ENCODE measurements around the gene CDH20. TPM values are rescaled to one million over a fixed set of nuclear protein-coding genes. Genes with fewer than 3 reads are reported as not detected.

CDH20 gene
- total and polyA plus RNA-seq, 2 of the 13 experiments (the other 11 are each of a cell fraction or from before 2014, with no cell fraction given) = not detected

DNA sequence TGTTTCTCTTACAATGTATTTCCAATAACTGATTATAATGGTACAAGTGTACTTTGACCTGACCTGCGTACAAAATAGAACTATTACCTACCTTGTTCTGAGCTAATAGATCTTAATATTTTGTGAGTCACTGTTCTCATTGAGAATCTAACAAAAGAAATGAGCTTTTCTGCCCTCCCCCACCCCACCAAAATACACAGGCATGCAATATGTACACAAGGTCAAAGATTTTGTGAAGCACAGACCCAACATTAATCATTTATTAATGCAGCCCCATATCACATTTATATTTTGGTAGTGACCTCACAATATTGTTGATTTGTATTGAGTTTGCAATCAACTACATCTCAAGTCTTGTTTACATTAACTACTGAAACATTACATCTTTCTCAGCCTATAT, 86.5 kb downstream of the CDH20 start:
- H3K9me3 ChIP-seq (ENCODE audit: low read length) = no peaks in the 10 kb centered on the region
- BruUV-seq (replicated peaks) = no TSS peak
- H3K9ac ChIP-seq (ENCODE audit: insufficient read depth, low read depth, low read length) = no peak overlapping the region
- H3K4me3 ChIP-seq (replicated peaks in 1 of 3; ENCODE audit: insufficient read depth in 1 of 3, low read depth in 2 of 3, low read length in 3 of 3) = no peak overlapping the region
- no peaks in the 10 kb centered on the region for H3K4me1 ChIP-seq (ENCODE audit: insufficient read depth, low read length)
- WGBS (ENCODE audit: low lambda C conversion rate) = 2% methylated on average over 1 of the region's 1 CpG
- DNase-seq (ENCODE audit: low spot score) = no peak
- H3K36me3 ChIP-seq (replicated peaks in 1 of 2; ENCODE audit: control insufficient read depth in 1 of 2, insufficient read depth in 2 of 2, low read length in 2 of 2) = no peaks in the 10 kb centered on the region
- ATAC-seq = no peak
- in situ Hi-C loops (cut with HindIII; ENCODE audit: extremely low pct_ligation_motif_present, low pct_unique_long_range_greater_than_20kb) (no loop called here), intact Hi-C loops (cut with micrococcal nuclease; ENCODE audit: unreplicated experiment) (loop anchor here (10.0 kb wide), 1 partner anchor 645 kb away; no protein-coding TSS in a partner anchor)
- H2AFZ ChIP-seq (ENCODE audit: low read length) = no peak overlapping the region
- TF ChIP-seq NCOR1 (IDR thresholded peaks at IDR 0.05; ENCODE audit: borderline replicate concordance, low read length) = no peak
- TF ChIP-seq ZBTB3 (CRISPR knock-in tag; IDR thresholded peaks at IDR 0.05; ENCODE audit: borderline replicate concordance, low read depth) = no peak
- TF ChIP-seq CHCHD3 (CRISPR knock-in tag; IDR thresholded peaks at IDR 0.05) = no peak
- TF ChIP-seq CREM (IDR thresholded peaks at IDR 0.05) = no peak
- TF ChIP-seq CREM (CRISPR knock-in tag; IDR thresholded peaks at IDR 0.05) = no peak
- no peak for TF ChIP-seq ZNF850 (CRISPR knock-in tag; conservative IDR thresholded peaks at IDR 0.05)
- TF ChIP-seq ZNF33B (CRISPR knock-in tag; IDR thresholded peaks at IDR 0.05) = no peak
- TF ChIP-seq MEIS1 (CRISPR knock-in tag; IDR thresholded peaks at IDR 0.05; ENCODE audit: borderline replicate concordance) = no peak
- no peak for TF ChIP-seq ATRX (CRISPR knock-in tag; IDR thresholded peaks at IDR 0.05; ENCODE audit: borderline replicate concordance)
- TF ChIP-seq, protein P1, sequence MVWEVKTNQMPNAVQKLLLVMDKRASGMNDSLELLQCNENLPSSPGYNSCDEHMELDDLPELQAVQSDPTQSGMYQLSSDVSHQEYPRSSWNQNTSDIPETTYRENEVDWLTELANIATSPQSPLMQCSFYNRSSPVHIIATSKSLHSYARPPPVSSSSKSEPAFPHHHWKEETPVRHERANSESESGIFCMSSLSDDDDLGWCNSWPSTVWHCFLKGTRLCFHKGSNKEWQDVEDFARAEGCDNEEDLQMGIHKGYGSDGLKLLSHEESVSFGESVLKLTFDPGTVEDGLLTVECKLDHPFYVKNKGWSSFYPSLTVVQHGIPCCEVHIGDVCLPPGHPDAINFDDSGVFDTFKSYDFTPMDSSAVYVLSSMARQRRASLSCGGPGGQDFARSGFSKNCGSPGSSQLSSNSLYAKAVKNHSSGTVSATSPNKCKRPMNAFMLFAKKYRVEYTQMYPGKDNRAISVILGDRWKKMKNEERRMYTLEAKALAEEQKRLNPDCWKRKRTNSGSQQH (CRISPR knock-in tag; IDR thresholded peaks at IDR 0.05; ENCODE audit: low read depth) = no peak
- TF ChIP-seq ZNF430 (CRISPR knock-in tag; IDR thresholded peaks at IDR 0.05) = no peak
- TF ChIP-seq ZNF101 (CRISPR knock-in tag; IDR thresholded peaks at IDR 0.05; ENCODE audit: borderline replicate concordance, low read depth) = no peak
- TF ChIP-seq, protein P2, sequence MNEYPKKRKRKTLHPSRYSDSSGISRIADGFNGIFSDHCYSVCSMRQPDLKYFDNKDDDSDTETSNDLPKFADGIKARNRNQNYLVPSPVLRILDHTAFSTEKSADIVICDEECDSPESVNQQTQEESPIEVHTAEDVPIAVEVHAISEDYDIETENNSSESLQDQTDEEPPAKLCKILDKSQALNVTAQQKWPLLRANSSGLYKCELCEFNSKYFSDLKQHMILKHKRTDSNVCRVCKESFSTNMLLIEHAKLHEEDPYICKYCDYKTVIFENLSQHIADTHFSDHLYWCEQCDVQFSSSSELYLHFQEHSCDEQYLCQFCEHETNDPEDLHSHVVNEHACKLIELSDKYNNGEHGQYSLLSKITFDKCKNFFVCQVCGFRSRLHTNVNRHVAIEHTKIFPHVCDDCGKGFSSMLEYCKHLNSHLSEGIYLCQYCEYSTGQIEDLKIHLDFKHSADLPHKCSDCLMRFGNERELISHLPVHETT (CRISPR knock-in tag; conservative IDR thresholded peaks at IDR 0.05) = no peak
- no peak for TF ChIP-seq ZBTB25 (CRISPR knock-in tag; IDR thresholded peaks at IDR 0.05)
- TF ChIP-seq ATF1 (CRISPR knock-in tag; IDR thresholded peaks at IDR 0.05) = no peak
- no peak for TF ChIP-seq RBM39 (IDR thresholded peaks at IDR 0.05; ENCODE audit: low read depth, low read length, poor library complexity, severe bottlenecking)
- no peak for TF ChIP-seq PITX1 (CRISPR knock-in tag; IDR thresholded peaks at IDR 0.05)
- TF ChIP-seq WIZ (CRISPR knock-in tag; IDR thresholded peaks at IDR 0.05) = no peak
- no peak for TF ChIP-seq ZBTB8A (CRISPR knock-in tag; IDR thresholded peaks at IDR 0.05; ENCODE audit: borderline replicate concordance, low read depth)
- no peak for TF ChIP-seq ZBTB43 (CRISPR knock-in tag; conservative IDR thresholded peaks at IDR 0.05)
- no peak for TF ChIP-seq ATF7-NPFF (CRISPR knock-in tag; IDR thresholded peaks at IDR 0.05; ENCODE audit: low read depth)
- no peak for FAIRE-seq
- CTCF ChIA-PET (ENCODE audit: low intra/inter-chr PET ratio, low total read pairs) = no interaction called here
- H3K79me2 ChIP-seq (ENCODE audit: insufficient read depth, low read length) = no peaks in the 10 kb centered on the region
- no peak overlapping the region for H3K4me2 ChIP-seq (ENCODE audit: low read depth, low read length)
- POLR2A ChIA-PET = no interaction called here
- H4K20me1 ChIP-seq (ENCODE audit: insufficient read depth, low read length) = no peaks in the 10 kb centered on the region
- H3K27me3 ChIP-seq (ENCODE audit: control insufficient read depth in 1 of 2, insufficient read depth in 2 of 2, low read length in 2 of 2) = no peaks in the 10 kb centered on the region
- no peak overlapping the region for H3K27ac ChIP-seq (ENCODE audit: extremely low read length, insufficient read depth, low read length)
